Midbrain (tissue), 1 donor: ENCODE results near the gene RSKR.
"Not testable (repeated sequence)": the region's sequence is repeated elsewhere in the genome, so short reads cannot be mapped to it uniquely, and the experiment has no call there.

Experiments used
- DNase-seq: peaks from one replicate; lab custom pipeline; 2025; lab: John Stamatoyannopoulos, UW

RSKR gene, protein sequence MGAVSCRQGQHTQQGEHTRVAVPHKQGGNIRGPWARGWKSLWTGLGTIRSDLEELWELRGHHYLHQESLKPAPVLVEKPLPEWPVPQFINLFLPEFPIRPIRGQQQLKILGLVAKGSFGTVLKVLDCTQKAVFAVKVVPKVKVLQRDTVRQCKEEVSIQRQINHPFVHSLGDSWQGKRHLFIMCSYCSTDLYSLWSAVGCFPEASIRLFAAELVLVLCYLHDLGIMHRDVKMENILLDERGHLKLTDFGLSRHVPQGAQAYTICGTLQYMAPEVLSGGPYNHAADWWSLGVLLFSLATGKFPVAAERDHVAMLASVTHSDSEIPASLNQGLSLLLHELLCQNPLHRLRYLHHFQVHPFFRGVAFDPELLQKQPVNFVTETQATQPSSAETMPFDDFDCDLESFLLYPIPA

GRCh38 chr17:28613931-28614381, at the start of gene RSKR:
Gene RSKR (minus strand): TSS chr17:28614185. CDS start chr17:28614161, 24 bp downstream.
- no peak for DNase-seq

DNA sequence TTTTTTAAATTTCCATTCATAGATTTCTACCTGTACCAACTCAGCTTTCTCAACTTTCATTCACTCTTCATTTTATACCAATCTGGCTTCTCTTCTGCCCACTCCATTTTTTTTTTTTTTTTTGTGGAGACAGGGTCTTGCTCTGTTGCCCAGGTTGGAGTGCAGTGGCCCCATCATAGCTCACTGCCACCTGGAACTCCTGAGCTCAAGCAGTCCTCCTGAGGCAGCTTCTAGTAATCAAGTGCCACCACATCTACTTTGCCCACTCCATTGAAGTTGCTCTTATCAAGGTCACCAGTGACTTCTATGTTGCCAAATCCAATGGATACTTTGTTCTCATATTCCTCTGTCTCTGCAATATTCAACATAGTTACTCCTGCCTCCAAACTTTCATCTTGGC, 49.7 kb upstream of the RSKR start:
- DNase-seq, result no peak

DNA sequence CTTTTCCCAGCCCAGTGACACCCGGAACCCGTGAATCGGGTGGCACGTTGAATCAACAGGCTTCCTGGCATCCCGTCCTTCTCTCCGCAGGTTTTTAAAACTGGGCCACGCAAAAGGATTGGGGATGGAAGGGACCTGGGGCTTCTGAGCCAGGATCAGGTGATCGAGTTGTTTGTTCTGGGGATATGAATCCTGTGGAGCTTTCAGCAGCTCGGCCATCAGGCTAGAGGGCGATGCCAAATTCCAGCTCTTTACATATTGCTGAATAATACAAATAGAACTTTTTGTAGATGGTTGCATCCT, 48.5 kb upstream of the RSKR start:
- DNase-seq, result no peak

GRCh38 chr17:28661635-28662526, 47.9 kb upstream of the RSKR start, which contains the start of the genes SDF2 and SUPT6H:
Gene SDF2 (minus strand): TSS chr17:28661906. CDS start chr17:28661876, 30 bp downstream.
Gene SUPT6H (plus strand): TSS chr17:28662205. CDS start chr17:28673402, 11,197 bp downstream.
- peak; percentile 95 for DNase-seq

GRCh38 chr17:28659497-28659881, 45.5 kb upstream of the RSKR start:
- DNase-seq, result not testable (repeated sequence)

DNA sequence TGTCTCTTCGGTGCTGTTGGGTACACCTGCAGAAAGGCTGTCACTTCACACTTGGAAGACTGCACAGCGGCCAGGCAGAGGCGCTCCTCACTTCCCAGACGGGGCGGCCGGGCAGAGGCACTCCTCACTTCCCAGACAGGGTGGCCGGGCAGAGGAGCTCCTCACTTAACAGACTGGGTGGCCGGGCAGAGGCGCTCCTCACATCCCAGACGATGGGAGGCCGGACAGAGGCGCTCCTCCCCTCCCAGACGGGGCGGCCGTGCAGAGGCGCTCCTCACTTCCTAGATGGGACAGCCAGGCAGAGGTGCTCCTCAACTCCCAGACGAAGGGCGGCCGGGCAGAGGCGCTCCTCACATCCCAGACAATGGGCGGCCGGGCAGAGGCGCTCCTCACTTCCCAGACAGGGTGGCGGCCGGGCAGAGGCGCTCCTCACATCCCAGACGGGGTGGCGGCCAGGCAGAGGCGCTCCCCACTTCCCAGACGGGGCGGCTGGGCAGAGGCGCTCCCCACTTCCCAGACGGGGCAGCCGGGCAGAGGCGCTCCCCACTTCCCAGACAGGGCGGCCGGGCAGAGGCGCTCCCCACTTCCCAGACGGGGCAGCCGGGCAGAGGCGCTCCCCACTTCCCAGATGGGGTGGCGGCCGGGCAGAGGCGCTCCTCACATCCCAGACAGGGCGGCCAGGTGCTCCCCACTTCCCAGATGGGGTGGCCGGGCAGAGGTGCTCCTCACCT, 44.9 kb upstream of the RSKR start:
- not testable (repeated sequence) for DNase-seq

DNA sequence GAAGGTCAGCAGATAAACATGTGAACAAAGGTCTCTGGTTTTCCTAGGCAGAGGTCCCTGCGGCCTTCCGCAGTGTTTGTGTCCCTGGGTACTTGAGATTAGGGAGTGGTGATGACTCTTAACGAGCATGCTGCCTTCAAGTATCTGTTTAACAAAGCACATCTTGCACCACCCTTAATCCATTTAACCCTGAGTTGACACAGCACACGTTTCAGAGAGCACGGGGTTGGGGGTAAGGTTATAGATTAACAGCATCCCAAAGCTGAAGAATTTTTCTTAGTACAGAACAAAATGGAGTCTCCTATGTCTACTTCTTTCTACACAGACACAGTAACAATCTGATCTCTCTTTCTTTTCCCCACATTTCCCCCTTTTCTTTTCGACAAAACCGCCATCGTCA, 44.4 kb upstream of the RSKR start:
- not testable (repeated sequence) for DNase-seq

GRCh38 chr17:28657756-28658155, 43.8 kb upstream of the RSKR start:
- DNase-seq, result no peak

GRCh38 chr17:28655160-28655559, 41.2 kb upstream of the RSKR start:
- DNase-seq, result no peak

GRCh38 chr17:28648698-28649097, 34.7 kb upstream of the RSKR start:
- DNase-seq, result no peak

DNA sequence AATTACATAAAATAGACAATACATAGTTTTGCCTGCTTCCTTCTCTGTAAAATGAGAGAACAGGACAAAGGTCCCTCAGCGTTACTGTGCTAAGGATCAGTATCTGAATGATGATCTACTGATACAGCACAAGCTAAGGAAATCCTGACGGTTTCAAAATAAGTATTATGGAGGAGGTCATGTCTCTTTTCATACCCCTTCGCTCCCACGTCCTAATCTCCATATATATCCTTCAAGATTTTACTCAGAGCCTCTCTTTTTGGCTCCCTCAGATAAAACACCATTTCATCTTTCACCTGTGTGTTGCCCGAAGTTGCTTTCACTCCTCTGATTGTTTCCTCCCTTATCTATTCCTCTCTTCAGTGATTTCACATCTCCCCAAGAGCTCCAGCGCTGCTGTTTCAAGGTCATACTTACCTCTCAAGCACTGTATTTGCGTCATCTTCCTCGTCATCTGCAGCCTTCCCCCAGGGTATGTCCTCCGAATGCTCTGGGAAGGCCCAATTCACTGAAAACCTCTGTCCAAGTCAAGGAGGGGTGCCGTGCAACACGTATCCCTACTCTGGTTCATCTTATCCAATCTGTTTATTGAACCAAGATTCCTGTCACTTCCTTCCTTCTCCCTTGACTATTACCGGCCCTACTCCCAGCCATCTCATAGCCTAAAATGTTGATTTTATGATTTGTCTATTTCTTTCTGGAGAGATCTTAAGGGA, 32.2 kb upstream of the RSKR start:
- no peak for DNase-seq

- DNase-seq, result no peak
Measured at GRCh38 chr17:28645576-28645939, 31.6 kb upstream of the RSKR start.

- DNase-seq, result peak; percentile 95
Measured at GRCh38 chr17:28644787-28645575, 31.0 kb upstream of the RSKR start, which contains the start of gene BLTP2. Gene BLTP2 (minus strand): TSS chr17:28645158. CDS start chr17:28645056, 102 bp downstream.

- DNase-seq, result peak; percentile 21
Measured at GRCh38 chr17:28643983-28644786, 30.2 kb upstream of the RSKR start.

DNA sequence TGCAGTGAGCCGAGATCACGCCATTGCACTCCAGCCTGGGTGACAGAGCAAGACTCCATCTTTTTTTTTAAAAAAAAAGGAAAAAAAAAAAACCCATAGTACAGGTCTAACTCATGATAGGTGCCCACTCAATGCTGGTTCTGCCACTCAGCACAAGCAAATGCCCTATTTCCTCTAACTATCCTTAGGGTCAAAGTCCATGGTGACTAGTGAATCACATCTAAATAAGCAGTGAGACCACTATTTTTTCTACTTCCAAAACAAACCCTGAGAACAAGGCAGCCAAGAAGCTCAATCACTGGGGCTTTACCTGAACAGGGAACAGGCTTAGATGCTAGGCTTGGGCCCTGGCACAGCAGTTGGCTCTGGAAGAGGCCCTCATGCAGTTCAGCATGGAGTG, 27.6 kb upstream of the RSKR start:
- DNase-seq, result no peak

- no peak for DNase-seq
Measured at GRCh38 chr17:28635506-28635905, 21.5 kb upstream of the RSKR start.

GRCh38 chr17:28634206-28634865, 20.4 kb upstream of the RSKR start:
- no peak for DNase-seq

DNA sequence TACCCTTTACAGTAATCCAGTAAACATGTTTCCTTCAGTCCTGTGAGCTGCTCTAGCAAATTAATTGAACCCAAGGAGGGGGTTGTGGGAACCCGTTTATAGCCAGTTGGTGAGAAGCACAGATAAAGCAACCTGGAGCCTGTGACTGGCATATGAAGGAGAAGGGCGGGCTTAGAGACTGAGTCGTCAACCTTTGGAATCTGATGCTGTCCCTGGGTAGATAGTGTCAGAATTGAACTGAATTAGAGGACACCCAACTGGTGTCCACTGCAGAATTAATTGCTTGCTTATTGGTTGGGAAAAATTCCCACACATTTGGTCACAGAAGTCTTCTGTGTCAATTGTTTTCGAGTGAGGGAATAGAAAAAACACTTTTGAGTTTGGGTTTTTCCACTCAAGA, 12.8 kb upstream of the RSKR start:
- no peak for DNase-seq

DNA sequence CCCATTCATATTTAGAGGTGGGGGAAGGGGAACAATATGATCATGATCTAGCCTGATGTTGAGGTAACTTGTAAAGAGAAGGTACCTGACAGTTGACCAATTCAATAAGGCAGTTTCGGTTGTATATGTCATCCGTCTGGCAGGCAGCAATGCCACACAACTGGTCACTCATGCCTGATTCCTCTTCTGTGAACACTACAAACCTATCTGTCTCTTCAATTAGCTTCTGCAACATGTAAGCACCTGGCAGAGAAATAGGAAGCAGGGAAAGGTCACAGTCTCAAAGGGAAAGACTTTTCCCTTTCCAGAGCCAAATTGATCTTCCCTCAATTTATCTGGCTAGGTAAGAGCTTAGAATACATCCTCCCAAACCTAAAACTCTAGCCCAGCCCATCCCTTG, 10.2 kb upstream of the RSKR start:
- no peak for DNase-seq
